T-cell (primary cell): Measurements from ENCODE around the gene SELENOI. TPM values are rescaled to one million over a fixed set of nuclear protein-coding genes. Genes with fewer than 3 reads are reported as not detected.

Experiments used
- ATAC-seq, 4 experiments: fragments of 200-7000 bp in 3 of 4; fragments of 150-1000 bp in 1 of 4; cut with Tn5 transposase; replicated peaks in 1 of 4; 1 replicate in 3 of 4; 2 replicates in 1 of 4; pipeline ENCODE4 v1.10.0; 2021; ENCODE audit warnings: moderate library complexity in 3 of 4, mild to moderate bottlenecking in 2 of 4, moderate number of reproducible peaks in 1 of 4
- CTCF ChIA-PET, 2 donors: fragments of 300-600 bp; sonication (Branson Sonifier 250); formaldehyde crosslinking; loops; one replicate each; lab custom pipeline; 2022; ENCODE audit warnings: antibody characterized with exemption in 2 of 2; lab: Charles Lee
- POLR2A ChIA-PET, 2 donors: fragments of 300-600 bp; sonication (Branson Sonifier 250); formaldehyde crosslinking; loops; one replicate each; lab custom pipeline; 2022; ENCODE audit warnings: antibody characterized with exemption in 2 of 2; lab: Charles Lee
- DNase-seq, 35 experiments: peaks; one replicate each; pipeline versions ENCODE4 v3.0.0 to v3.0.0-alpha.2; 2013 to 2023
- H3K27ac ChIP-seq: one replicate; pipeline ENCODE4 v1.5.1; 2013; ENCODE audit warnings: low read length
- H3K27me3 ChIP-seq, 2 experiments: replicated peaks in 1 of 2; 1 replicate in 1 of 2; 2 replicates in 1 of 2; pipeline versions ENCODE4 v1.6.1 to v1.7.0; 2013; ENCODE audit warnings: low read length in 1 of 2, mixed read lengths in 1 of 2; ENCODE audit not compliant: control insufficient read depth in 2 of 2, insufficient read depth in 2 of 2; ENCODE audit errors: extremely low read depth in 1 of 2
- H3K36me3 ChIP-seq, 2 donors: 1 replicate in 1 of 2; 2 replicates in 1 of 2; pipeline versions ENCODE4 v1.6.1 to v1.7.0; 2013; ENCODE audit warnings: low read length in 1 of 2; ENCODE audit not compliant: control insufficient read depth in 2 of 2, insufficient read depth in 1 of 2; ENCODE audit errors: extremely low read depth in 1 of 2
- H3K4me1 ChIP-seq, 2 experiments: 1 replicate in 1 of 2; 2 replicates in 1 of 2; pipeline versions ENCODE4 v1.6.1 to v1.7.0; 2013; ENCODE audit warnings: low read length in 2 of 2, mixed read lengths in 1 of 2; ENCODE audit not compliant: insufficient read depth in 2 of 2, control insufficient read depth in 1 of 2; ENCODE audit errors: extremely low read depth in 1 of 2
- H3K4me3 ChIP-seq, 2 donors: 1 replicate in 1 of 2; 2 replicates in 1 of 2; pipeline versions ENCODE4 v1.5.1 to v1.7.0; 2013; ENCODE audit warnings: mild to moderate bottlenecking in 2 of 2, low read length in 1 of 2, moderate library complexity in 1 of 2; ENCODE audit not compliant: control insufficient read depth in 1 of 2; ENCODE audit errors: extremely low read depth in 1 of 2
- H3K9me3 ChIP-seq: 2 replicates; pipeline ENCODE4 v1.7.0; 2013
- H3K27ac Mint-ChIP-seq, 2 donors: one replicate each; pipeline ENCODE4 v1.8.0; 2020 to 2021; ENCODE audit warnings: mild to moderate bottlenecking in 2 of 2, mixed read lengths in 2 of 2
- H3K27me3 Mint-ChIP-seq, 2 donors: one replicate each; pipeline ENCODE4 v1.8.0; 2021 to 2022; ENCODE audit warnings: mixed read lengths in 2 of 2
- H3K36me3 Mint-ChIP-seq: one replicate; pipeline ENCODE4 v1.8.0; 2021; ENCODE audit warnings: mixed read lengths
- H3K4me1 Mint-ChIP-seq, 3 donors: one replicate each; pipeline ENCODE4 v1.8.0; 2020 to 2022; ENCODE audit warnings: mixed read lengths in 3 of 3, mild to moderate bottlenecking in 1 of 3
- H3K4me3 Mint-ChIP-seq, 3 donors: one replicate each; pipeline ENCODE4 v1.8.0; 2020 to 2022; ENCODE audit warnings: mild to moderate bottlenecking in 3 of 3, mixed read lengths in 3 of 3, moderate library complexity in 3 of 3
- H3K9me3 Mint-ChIP-seq, 3 donors: one replicate each; pipeline ENCODE4 v1.8.0; 2020 to 2022; ENCODE audit warnings: mixed read lengths in 3 of 3
- WGBS: methylation state at CpG from one replicate; pipeline ENCODE4 v1.1.5; 2013; ENCODE audit warnings: missing lambda C conversion rate; ENCODE audit not compliant: insufficient coverage; 5-methylcytosine and 5-hydroxymethylcytosine counted together
- total RNA-seq, 35 experiments: library from RNA in 6 of 35; stranded (reverse) in 6 of 35; fragments of 120-200 nt in 1 of 35; gene quantifications; one replicate each; pipeline versions ENCODE4 v1.2.1 to v1.2.4 and lab custom pipeline; 2013 to 2026

Gene SELENOI
- 10 to 100 TPM; 18.3 to 37.1 (median 22.0) TPM for total RNA-seq
- 31.5 TPM for total RNA-seq (2013)
- total RNA-seq (lab: John Stamatoyannopoulos, UW) = 41.1 to 253 (median 57.8) reads per million in 29 experiments

- Mint-ChIP-seq H3K4me3 (peak within 1 kb of the TSS; percentile 97 to 99 (median 98)), H3K4me1 (peaks cover 40 to 46% (median 45%) of the 10 kb centered on the region in 3 donors), H3K9me3 (no peaks in the 10 kb centered on the region), H3K27me3 (no peaks in the 10 kb centered on the region), H3K36me3 (peaks cover 3% of the 10 kb centered on the region), H3K27ac (peak within 1 kb of the TSS; percentile 98 to 99)
- H3K36me3 ChIP-seq = no peaks in the 10 kb centered on the region
- DNase-seq (peak; percentile 96 to 100 (median 99)), ATAC-seq (peak; percentile 93 to 98 (median 96))
- under 1% methylated on average over 70 of the region's 80 CpGs for WGBS
- ChIA-PET CTCF (interaction anchor here in 1 of 2 donors (0.5 to 1.0 kb wide), 5 partner anchors 11 to 1149 kb away, joined by 3 to 4 read pairs (median 3); partner anchors contain the start of genes ASXL2 and KIF3C), POLR2A (interaction anchor here (0.5 to 1.1 kb wide), 7 partner anchors 9 to 480 kb away, joined by 3 to 8 read pairs (median 3); partner anchors contain the start of genes CENPA (in 1 of the 2), HADHA (in 1 of the 2), HADHB (in 1 of the 2) and KIF3C (in 1 of the 2))
- H3K4me1 ChIP-seq = peaks cover 17% of the 10 kb centered on the region in 2 experiments
- peak within 1 kb of the TSS; percentile 84 to 91 for H3K4me3 ChIP-seq
- no peaks in the 10 kb centered on the region for H3K9me3 ChIP-seq
- peak within 1 kb of the TSS; percentile 90 for H3K27ac ChIP-seq
- no peaks in the 10 kb centered on the region for H3K27me3 ChIP-seq
Observed at GRCh38 chr2:26345545-26346453, at the start of gene SELENOI. Gene SELENOI (plus strand): TSS chr2:26346143. CDS start chr2:26346233, 90 bp downstream.

GRCh38 chr2:26297061-26297460, 48.9 kb upstream of the SELENOI start:
- no peak for ATAC-seq
- POLR2A ChIA-PET = no interaction called here
- Mint-ChIP-seq H3K27ac (no peak overlapping the region), H3K4me1 (peaks cover 0 to 3% (median 0%) of the 10 kb centered on the region in 3 donors), H3K9me3 (no peaks in the 10 kb centered on the region), H3K4me3 (no peak overlapping the region), H3K36me3 (no peaks in the 10 kb centered on the region), H3K27me3 (no peaks in the 10 kb centered on the region)
- DNase-seq = no peak
- CTCF ChIA-PET = no interaction called here
- Histone ChIP-seq H3K9me3 (no peaks in the 10 kb centered on the region), H3K27ac (no peak overlapping the region), H3K4me3 (no peak overlapping the region), H3K27me3 (peaks cover 0 to 6% of the 10 kb centered on the region in 2 experiments), H3K36me3 (no peaks in the 10 kb centered on the region), H3K4me1 (peaks cover 3 to 30% of the 10 kb centered on the region in 2 experiments)
- WGBS = no CpG with 5 or more reads among the region's 3 CpGs

- CTCF ChIA-PET = no interaction called here
- H3K4me1 Mint-ChIP-seq = peaks cover 0 to 3% (median 0%) of the 10 kb centered on the region in 3 donors
Observed at GRCh38 chr2:26298286-26298637, 47.7 kb upstream of the SELENOI start.

GRCh38 chr2:26298638-26299393, 47.1 kb upstream of the SELENOI start:
- no peaks in the 10 kb centered on the region for H3K27me3 Mint-ChIP-seq
- ATAC-seq (peak; percentile 73 to 82 (median 80)), DNase-seq (peak in 31 of 35 experiments; percentile 14 to 57 (median 34))
- no peak overlapping the region for H3K4me3 Mint-ChIP-seq
- peaks cover 0 to 3% (median 0%) of the 10 kb centered on the region in 3 donors for H3K4me1 Mint-ChIP-seq
- CTCF ChIA-PET = no interaction called here
- POLR2A ChIA-PET = interaction anchor here (0.6 kb wide), 2 partner anchors 35 to 64 kb away, joined by 3 to 8 read pairs; no protein-coding TSS in a partner anchor
- peak overlapping the region; percentile 56 to 96 for H3K4me3 ChIP-seq
- WGBS = 9% methylated on average over 24 of the region's 30 CpGs
- H3K36me3 ChIP-seq = no peaks in the 10 kb centered on the region
- H3K27ac Mint-ChIP-seq = no peak overlapping the region
- H3K4me1 ChIP-seq = peaks cover 3 to 30% of the 10 kb centered on the region in 2 experiments
- H3K27me3 ChIP-seq = peaks cover 0 to 6% of the 10 kb centered on the region in 2 experiments
- no peaks in the 10 kb centered on the region for H3K36me3 Mint-ChIP-seq
- H3K9me3 ChIP-seq = no peaks in the 10 kb centered on the region
- H3K27ac ChIP-seq = peak overlapping the region; percentile 50
- no peaks in the 10 kb centered on the region for H3K9me3 Mint-ChIP-seq

More at GRCh38 chr2:26298286-26298637, 47.7 kb upstream of the SELENOI start:
- DNase-seq (no peak), ATAC-seq (no peak)
- peak overlapping the region; percentile 50 for H3K27ac ChIP-seq
- H3K27ac Mint-ChIP-seq = no peak overlapping the region
- H3K36me3 Mint-ChIP-seq = no peaks in the 10 kb centered on the region
- no peaks in the 10 kb centered on the region for H3K27me3 Mint-ChIP-seq
- H3K4me3 Mint-ChIP-seq = no peak overlapping the region
- H3K4me3 ChIP-seq = peak overlapping the region; percentile 56 to 96
- no peaks in the 10 kb centered on the region for H3K36me3 ChIP-seq
- H3K9me3 ChIP-seq = no peaks in the 10 kb centered on the region
- POLR2A ChIA-PET = interaction anchor here (0.6 kb wide), 2 partner anchors 36 to 63 kb away, joined by 3 to 8 read pairs; no protein-coding TSS in a partner anchor
- peaks cover 3 to 30% of the 10 kb centered on the region in 2 experiments for H3K4me1 ChIP-seq
- 65% methylated on average over 9 of the region's 17 CpGs for WGBS
- H3K9me3 Mint-ChIP-seq = no peaks in the 10 kb centered on the region
- peaks cover 0 to 6% of the 10 kb centered on the region in 2 experiments for H3K27me3 ChIP-seq

GRCh38 chr2:26299471-26300101, 46.4 kb upstream of the SELENOI start:
- DNase-seq = peak in 12 of 35 experiments; percentile 2 to 54 (median 12)
- Mint-ChIP-seq H3K36me3 (no peaks in the 10 kb centered on the region), H3K9me3 (no peaks in the 10 kb centered on the region), H3K4me3 (no peak overlapping the region), H3K27me3 (no peaks in the 10 kb centered on the region), H3K4me1 (peaks cover 0 to 3% (median 0%) of the 10 kb centered on the region in 3 donors), H3K27ac (no peak overlapping the region)
- H3K4me3 ChIP-seq = peak overlapping the region; percentile 56 to 96
- peak; percentile 44 to 62 (median 46) for ATAC-seq
- 2% methylated on average over 6 of the region's 9 CpGs for WGBS
- CTCF ChIA-PET = interaction anchor here in 1 of 2 donors (0.6 to 1.0 kb wide), 2 partner anchors 18 to 55 kb away, joined by 3 to 6 read pairs; partner anchors contain the start of genes HADHA and HADHB
- H3K4me1 ChIP-seq = peaks cover 3 to 30% of the 10 kb centered on the region in 2 experiments
- peaks cover 0 to 6% of the 10 kb centered on the region in 2 experiments for H3K27me3 ChIP-seq
- H3K36me3 ChIP-seq = peaks cover 0 to 5% of the 10 kb centered on the region in 2 donors
- H3K27ac ChIP-seq = peak overlapping the region; percentile 50
- POLR2A ChIA-PET = interaction anchor here in 1 of 2 donors (0.5 kb wide), 1 partner anchor 426 kb away, joined by 12 read pairs; no protein-coding TSS in a partner anchor
- H3K9me3 ChIP-seq = no peaks in the 10 kb centered on the region
